IMR-90 (cell line): ENCODE data around the gene ITGB4. TPM values are rescaled to one million over a fixed set of nuclear protein-coding genes. Genes with fewer than 3 reads are reported as not detected.

Source experiments
- ATAC-seq: fragments of 200-7000 bp; cut with Tn5 transposase; 2 replicates; pipeline ENCODE4 v1.9.1; 2020; ENCODE audit warnings: low read depth, mild to moderate bottlenecking, moderate library complexity
- BruUV-seq: library from RNA; stranded (reverse); fragments of 400-500 nt; replicated peaks from 2 replicates; lab custom pipeline; 2021; lab: Mats Ljungman, UMichigan
- CTCF ChIA-PET: fragments of 300-600 bp; formaldehyde crosslinking; extraction: SDS; loops from one replicate; lab custom pipeline; 2021; ENCODE audit warnings: antibody characterized with exemption; lab: Yijun Ruan, JAX
- POLR2A ChIA-PET: fragments of 300-600 bp; sonication (Branson Sonifier 250); formaldehyde crosslinking; loops from one replicate; lab custom pipeline; 2022; ENCODE audit warnings: antibody characterized with exemption; ENCODE audit not compliant: unreplicated experiment; lab: Charles Lee
- DNase-seq: peaks from one replicate; pipeline ENCODE4 v3.0.0; 2013
- H2AFZ ChIP-seq: replicated peaks from 2 replicates; pipeline ENCODE3; 2013; ENCODE audit warnings: low read length, mild to moderate bottlenecking; ENCODE audit not compliant: poor library complexity
- H2AK5ac ChIP-seq: 2 replicates; pipeline ENCODE4 v1.6.1; 2013; ENCODE audit warnings: low read depth, low read length, inconsistent platforms
- H2AK9ac ChIP-seq: replicated peaks from 2 replicates; pipeline ENCODE3; 2013; ENCODE audit warnings: mild to moderate bottlenecking, low read depth, low read length, moderate library complexity; ENCODE audit not compliant: poor library complexity
- H2BK120ac ChIP-seq: 2 replicates; pipeline ENCODE4 v1.6.1; 2013; ENCODE audit warnings: low read depth, low read length, inconsistent platforms
- H2BK15ac ChIP-seq: 3 replicates; pipeline ENCODE4 v1.6.1; 2013; ENCODE audit warnings: low read depth, low read length, inconsistent platforms
- H2BK20ac ChIP-seq: 2 replicates; pipeline ENCODE4 v1.6.1; 2013; ENCODE audit warnings: low read depth, mild to moderate bottlenecking, inconsistent platforms, low read length, moderate library complexity
- H2BK5ac ChIP-seq: 2 replicates; pipeline ENCODE4 v1.6.1; 2013; ENCODE audit warnings: mild to moderate bottlenecking, low read depth, low read length, inconsistent platforms; ENCODE audit not compliant: poor library complexity, severe bottlenecking
- H3K14ac ChIP-seq: replicated peaks from 2 replicates; pipeline ENCODE4 v1.6.1; 2013; ENCODE audit warnings: low read depth, low read length, inconsistent platforms
- H3K18ac ChIP-seq: 2 replicates; pipeline ENCODE4 v1.6.1; 2013; ENCODE audit warnings: low read depth, low read length, control low read depth
- H3K23ac ChIP-seq: 2 replicates; pipeline ENCODE4 v1.6.1; 2013; ENCODE audit warnings: low read depth, low read length, inconsistent platforms
- H3K27ac ChIP-seq: 2 replicates; pipeline ENCODE4 v1.5.1; 2013; ENCODE audit warnings: mild to moderate bottlenecking, control low read depth, low read length; ENCODE audit not compliant: insufficient read depth
- H3K27me3 ChIP-seq: 2 replicates; pipeline ENCODE4 v1.6.1; 2013; ENCODE audit warnings: low read length; ENCODE audit not compliant: control insufficient read depth, insufficient read depth
- H3K36me3 ChIP-seq: 2 replicates; pipeline ENCODE4 v1.6.1; 2013; ENCODE audit warnings: low read length, mixed read lengths; ENCODE audit not compliant: control insufficient read depth, insufficient read depth
- H3K4ac ChIP-seq: 2 replicates; pipeline ENCODE4 v1.6.1; 2013; ENCODE audit warnings: low read depth, low read length, inconsistent platforms
- H3K4me1 ChIP-seq: 2 replicates; pipeline ENCODE4 v1.6.1; 2013; ENCODE audit warnings: low read length, mixed read lengths; ENCODE audit not compliant: control insufficient read depth, insufficient read depth
- H3K4me2 ChIP-seq: 2 replicates; pipeline ENCODE4 v1.6.1; 2013; ENCODE audit warnings: low read depth, mild to moderate bottlenecking, control low read depth, low read length, moderate library complexity
- H3K4me3 ChIP-seq: 2 replicates; pipeline ENCODE4 v1.5.1; 2013; ENCODE audit warnings: low read depth, mild to moderate bottlenecking, control low read depth, low read length, moderate library complexity; ENCODE audit not compliant: insufficient read depth
- H3K56ac ChIP-seq: 2 replicates; pipeline ENCODE4 v1.6.1; 2013; ENCODE audit warnings: low read length, inconsistent platforms; ENCODE audit not compliant: insufficient read depth; ENCODE audit errors: extremely low read depth
- H3K79me1 ChIP-seq, 2 experiments: 2 replicates each; pipeline ENCODE4 v1.6.1; 2013; ENCODE audit warnings: low read length in 2 of 2, inconsistent platforms in 1 of 2, low read depth in 1 of 2
- H3K9ac ChIP-seq: 2 replicates; pipeline ENCODE4 v1.6.1; 2013; ENCODE audit warnings: low read depth, low read length, control low read depth
- H3K9me1 ChIP-seq: 2 replicates; pipeline ENCODE4 v1.6.1; 2013; ENCODE audit warnings: low read length, inconsistent platforms; ENCODE audit not compliant: insufficient read depth
- H3K9me3 ChIP-seq: 2 replicates; pipeline ENCODE4 v1.6.1; 2013; ENCODE audit warnings: low read length; ENCODE audit not compliant: control insufficient read depth, insufficient read depth
- H4K20me1 ChIP-seq: 2 replicates; pipeline ENCODE4 v1.6.1; 2013; ENCODE audit warnings: low read length, inconsistent platforms; ENCODE audit not compliant: insufficient read depth
- H4K5ac ChIP-seq: 2 replicates; pipeline ENCODE4 v1.6.1; 2013; ENCODE audit warnings: mild to moderate bottlenecking, low read depth, low read length, control low read depth
- H4K8ac ChIP-seq, 2 experiments: 2 replicates each; pipeline ENCODE4 v1.6.1; 2013; ENCODE audit warnings: low read depth in 2 of 2, low read length in 2 of 2, control low read depth in 1 of 2, inconsistent platforms in 1 of 2
- H4K91ac ChIP-seq: 2 replicates; pipeline ENCODE4 v1.6.1; 2013; ENCODE audit warnings: low read depth, low read length, inconsistent platforms; ENCODE audit not compliant: insufficient read depth
- BHLHE40 ChIP-seq: fragments of 150-350 bp; IDR thresholded peaks from 2 replicates; pipeline ENCODE4 v1.6.1; 2016; ENCODE audit warnings: mild to moderate bottlenecking, low read depth, low read length
- RAD21 ChIP-seq: IDR thresholded peaks from 2 replicates; pipeline ENCODE4 v1.6.1; 2012; ENCODE audit warnings: low read length, improper control_type of control experiment
- WGBS, 2 experiments: methylation state at CpG; one replicate each; pipeline versions ENCODE4 v1.1.5 to v1.1.7; 2013; ENCODE audit warnings: missing lambda C conversion rate in 2 of 2; ENCODE audit not compliant: insufficient read length in 1 of 2; ENCODE audit errors: extremely low coverage in 2 of 2; 5-methylcytosine and 5-hydroxymethylcytosine counted together
- dilution Hi-C: fragments of 300-500 bp; cut with HindIII; formaldehyde crosslinking; loops from one replicate; pipeline ENCODE4 v1.14.3; 2018; ENCODE audit warnings: low sequenced_read_pairs; ENCODE audit not compliant: unreplicated experiment
- in situ Hi-C: fragments of 300-500 bp; cut with MboI; formaldehyde crosslinking; loops from 3 replicates; pipeline ENCODE4 v1.14.3; 2019; ENCODE audit warnings: low sequenced_read_pairs, inconsistent platforms, mixed read lengths
- intact Hi-C: fragments of 100-400 bp; cut with micrococcal nuclease; formaldehyde crosslinking; loops from 2 replicates; pipeline ENCODE4 v1.10.0; 2022
- polyA plus RNA-seq, 3 experiments: library from polyadenylated mRNA; depleted of rRNA; stranded (reverse); fragments of >200 nt; gene quantifications; 2 replicates each; pipeline ENCODE4 v1.2.3, GENCODE V29; 2012; ENCODE audit warnings: low replicate concordance in 1 of 3
- total RNA-seq: library from RNA; depleted of rRNA; stranded (reverse); fragments of >200 nt; gene quantifications from 2 replicates; pipeline ENCODE4 v1.2.3, GENCODE V29; 2012

ITGB4 gene
- total and polyA plus RNA-seq, 2 of the 4 experiments (the other 2 are of a cell fraction) = under 0.01 to 0.27 TPM

GRCh38 chr17:75743625-75744206 is 22.5 kb downstream of the ITGB4 start:
- no peaks in the 10 kb centered on the region for H3K36me3 ChIP-seq
- peaks cover 2% of the 10 kb centered on the region; the same call in 1 of the 2 replicates for H3K27me3 ChIP-seq
- ChIA-PET POLR2A (no interaction called here), CTCF (no interaction called here)
- H4K8ac ChIP-seq = no peak overlapping the region
- no peak overlapping the region for H2AFZ ChIP-seq
- no peaks in the 10 kb centered on the region for H3K4me1 ChIP-seq
- H4K91ac ChIP-seq = no peak overlapping the region
- no peak overlapping the region for H2BK20ac ChIP-seq
- no peak overlapping the region for H3K27ac ChIP-seq
- H2AK5ac ChIP-seq = no peak overlapping the region
- no peak overlapping the region for H2BK5ac ChIP-seq
- TF ChIP-seq RAD21 = no peak
- TF ChIP-seq BHLHE40 = no peak
- BruUV-seq = no TSS peak
- in situ Hi-C loops (loop anchor here (10.0 kb wide), 1 partner anchor 319 kb away; no protein-coding TSS in a partner anchor), dilution Hi-C loops (no loop called here), intact Hi-C loops (no loop called here)
- no peaks in the 10 kb centered on the region for H3K79me1 ChIP-seq
- H4K5ac ChIP-seq = no peak overlapping the region
- ATAC-seq = no peak
- no peak overlapping the region for H3K14ac ChIP-seq
- no peak overlapping the region for H2BK120ac ChIP-seq
- no peak for DNase-seq
- no peak overlapping the region for H3K4me2 ChIP-seq
- no peak overlapping the region for H2BK15ac ChIP-seq
- 86% methylated on average over 21 of the region's 25 CpGs; no CpG with 5 or more reads in 1 of the 2 experiments for WGBS, 2 experiments
- H3K9me3 ChIP-seq = no peaks in the 10 kb centered on the region
- H3K4me3 ChIP-seq = no peak overlapping the region
- no peak overlapping the region for H3K56ac ChIP-seq
- no peaks in the 10 kb centered on the region for H3K9me1 ChIP-seq
- no peak overlapping the region for H3K23ac ChIP-seq
- no peak overlapping the region for H3K4ac ChIP-seq
- no peak overlapping the region for H2AK9ac ChIP-seq
- no peak overlapping the region for H3K18ac ChIP-seq
- no peak overlapping the region for H3K9ac ChIP-seq
- no peaks in the 10 kb centered on the region for H4K20me1 ChIP-seq
